Endothelial cell (in vitro differentiated cells): Measurements from ENCODE around the gene CHMP2A. TPM values are rescaled to one million over a fixed set of nuclear protein-coding genes. Genes with fewer than 3 reads are reported as not detected.

Experiments
- DNase-seq: peaks from one replicate; pipeline ENCODE4 v3.0.0; 2021; ENCODE audit warnings: low spot score
- H3K27ac Mint-ChIP-seq: one replicate; pipeline ENCODE4 v1.8.0; 2021; ENCODE audit warnings: mixed read lengths, inconsistent platforms; ENCODE audit not compliant: unreplicated experiment
- H3K27me3 Mint-ChIP-seq: one replicate; pipeline ENCODE4 v1.8.0; 2021; ENCODE audit warnings: mild to moderate bottlenecking, moderate library complexity, mixed read lengths, inconsistent platforms; ENCODE audit not compliant: unreplicated experiment
- H3K36me3 Mint-ChIP-seq: one replicate; pipeline ENCODE4 v1.8.0; 2021; ENCODE audit warnings: mild to moderate bottlenecking, low read depth, mixed read lengths, inconsistent platforms; ENCODE audit not compliant: unreplicated experiment
- H3K4me1 Mint-ChIP-seq: one replicate; pipeline ENCODE4 v1.8.0; 2021; ENCODE audit warnings: mild to moderate bottlenecking, mixed read lengths, inconsistent platforms; ENCODE audit not compliant: unreplicated experiment
- H3K4me3 Mint-ChIP-seq: one replicate; pipeline ENCODE4 v1.8.0; 2021; ENCODE audit warnings: mild to moderate bottlenecking, mixed read lengths, inconsistent platforms; ENCODE audit not compliant: unreplicated experiment
- H3K9me3 Mint-ChIP-seq: one replicate; pipeline ENCODE4 v1.8.0; 2021; ENCODE audit warnings: mixed read lengths, inconsistent platforms; ENCODE audit not compliant: unreplicated experiment
- CTCF ChIP-seq: fragments of 200-600 bp; sonication (generic); IDR thresholded peaks from one replicate; pipeline ENCODE4 v1.5.0; 2021; ENCODE audit warnings: antibody characterized with exemption; ENCODE audit not compliant: unreplicated experiment
- total RNA-seq: library from RNA; stranded (reverse); fragmentation: NEBNext Ultra II Directional; extraction: Animal tissue kit (Norgen Biotek cat#: 25700); gene quantifications from one replicate; pipeline ENCODE4 v1.2.1, GENCODE V29; 2021; ENCODE audit not compliant: unreplicated experiment

The CHMP2A gene
- total RNA-seq, 1 donor from 2014 or later, result 130 TPM

- Mint-ChIP-seq H3K4me1 (peaks cover 17% of the 10 kb centered on the region), H3K27me3 (peaks cover 20% of the 10 kb centered on the region), H3K9me3 (no peaks in the 10 kb centered on the region), H3K4me3 (peak overlapping the region; percentile 44), H3K27ac (peak overlapping the region; percentile 39), H3K36me3 (peaks cover 40% of the 10 kb centered on the region)
- DNase-seq, result no peak
- no peak for TF ChIP-seq CTCF
Observed at GRCh38 chr19:58568453-58569130, 13.7 kb upstream of the CHMP2A start.

GRCh38 chr19:58566989-58567388 lies 12.1 kb upstream of the CHMP2A start:
- H3K4me3 Mint-ChIP-seq, result no peak overlapping the region
- DNase-seq, result no peak
- H3K27me3 Mint-ChIP-seq, result peaks cover 14% of the 10 kb centered on the region
- H3K27ac Mint-ChIP-seq, result no peak overlapping the region
- no peak for TF ChIP-seq CTCF
- no peaks in the 10 kb centered on the region for H3K9me3 Mint-ChIP-seq
- H3K4me1 Mint-ChIP-seq, result peaks cover 10% of the 10 kb centered on the region
- peaks cover 35% of the 10 kb centered on the region for H3K36me3 Mint-ChIP-seq

GRCh38 chr19:58563823-58564222 lies 8.9 kb upstream of the CHMP2A start:
- Mint-ChIP-seq H3K27ac (no peak overlapping the region), H3K9me3 (no peaks in the 10 kb centered on the region), H3K4me1 (peaks cover 11% of the 10 kb centered on the region), H3K4me3 (peak overlapping the region; percentile 35), H3K27me3 (peaks cover 17% of the 10 kb centered on the region), H3K36me3 (peaks cover 22% of the 10 kb centered on the region)
- no peak for TF ChIP-seq CTCF
- no peak for DNase-seq

- H3K36me3 Mint-ChIP-seq, result peaks cover 15% of the 10 kb centered on the region
- H3K27ac Mint-ChIP-seq, result no peak overlapping the region
- H3K4me1 Mint-ChIP-seq, result peaks cover 11% of the 10 kb centered on the region
- H3K27me3 Mint-ChIP-seq, result peaks cover 14% of the 10 kb centered on the region
- no peaks in the 10 kb centered on the region for H3K9me3 Mint-ChIP-seq
- DNase-seq, result peak; percentile 31
- no peak for TF ChIP-seq CTCF
- peak overlapping the region; percentile 35 for H3K4me3 Mint-ChIP-seq
Observed at GRCh38 chr19:58563034-58563573, 8.2 kb upstream of the CHMP2A start.
